Anterior cingulate cortex (tissue), 58 donors: ENCODE measurements around the gene ARPC1B.
A peak's percentile ranks its signal among the peaks of the same experiment; 100 is the strongest.
"Not testable (repeated sequence)": the region's sequence is repeated elsewhere in the genome, so short reads cannot be mapped to it uniquely, and the experiment has no call there.

Experiments used
- DNase-seq, 58 donors: peaks; one replicate each; lab custom pipeline; 2025; lab: John Stamatoyannopoulos, UW

ARPC1B gene

GRCh38 chr7:99366646-99367045 is 7.9 kb upstream of the ARPC1B start:
- DNase-seq, result no peak

- DNase-seq, result no peak
Observed at GRCh38 chr7:99368750-99369389, 5.7 kb upstream of the ARPC1B start.

- DNase-seq, result no peak
Observed at GRCh38 chr7:99369767-99370391, 4.7 kb upstream of the ARPC1B start.

GRCh38 chr7:99371376-99371920 is 3.1 kb upstream of the ARPC1B start:
- no peak for DNase-seq

- DNase-seq, result peak in 3 of 58 donors; percentile 4 to 15 (median 6)
Observed at GRCh38 chr7:99372275-99373090, 2.0 kb upstream of the ARPC1B start.

GRCh38 chr7:99373091-99374066 is 1.2 kb upstream of the ARPC1B start:
- DNase-seq, result no peak

GRCh38 chr7:99375070-99375807 is 709 bp downstream of the ARPC1B start:
- DNase-seq, result peak in 41 of 58 donors; percentile 14 to 74 (median 33)

GRCh38 chr7:99379043-99379577 is 4.6 kb downstream of the ARPC1B start:
- DNase-seq, result peak in 4 of 58 donors; percentile 6 to 27 (median 11)

GRCh38 chr7:99379693-99380031 is 5.1 kb downstream of the ARPC1B start:
- not testable (repeated sequence) for DNase-seq

GRCh38 chr7:99380032-99380822 is 5.7 kb downstream of the ARPC1B start:
- DNase-seq, result peak in 39 of 58 donors; percentile 9 to 69 (median 32)

- DNase-seq, result peak in 1 of 58 donors; percentile 23
Observed at GRCh38 chr7:99380823-99381663, 6.5 kb downstream of the ARPC1B start.

- DNase-seq, result no peak
Observed at GRCh38 chr7:99381664-99382075, 7.1 kb downstream of the ARPC1B start.

GRCh38 chr7:99383203-99383602 is 8.7 kb downstream of the ARPC1B start:
- no peak for DNase-seq

GRCh38 chr7:99383791-99384370 is 9.4 kb downstream of the ARPC1B start:
- DNase-seq, result no peak

- DNase-seq, result no peak
Observed at GRCh38 chr7:99384523-99384922, 10.0 kb downstream of the ARPC1B start.

GRCh38 chr7:99385564-99385963 is 11.0 kb downstream of the ARPC1B start:
- DNase-seq, result no peak
